ENCODE data around the gene PRR36.

The PRR36 gene

DNA sequence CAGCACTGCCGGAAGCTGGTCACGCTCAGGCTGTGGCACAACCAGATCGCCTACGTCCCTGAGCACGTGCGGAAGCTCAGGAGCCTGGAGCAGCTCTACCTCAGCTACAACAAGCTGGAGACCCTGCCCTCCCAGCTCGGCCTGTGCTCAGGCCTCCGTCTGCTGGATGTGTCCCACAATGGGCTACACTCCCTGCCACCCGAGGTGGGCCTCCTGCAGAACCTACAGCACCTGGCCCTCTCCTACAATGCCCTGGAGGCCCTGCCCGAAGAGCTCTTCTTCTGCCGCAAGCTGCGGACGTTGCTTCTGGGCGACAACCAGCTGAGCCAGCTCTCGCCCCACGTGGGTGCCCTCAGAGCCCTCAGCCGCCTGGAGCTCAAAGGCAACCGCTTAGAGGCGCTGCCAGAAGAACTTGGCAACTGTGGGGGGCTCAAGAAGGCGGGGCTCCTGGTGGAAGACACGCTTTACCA, 26.2 kb upstream of the PRR36 start:
- no peak for DNase-seq (ENCODE audit: low read depth in 1 of 2, low spot score in 1 of 2)
- TF ChIP-seq GABPA (IDR thresholded peaks at IDR 0.05; ENCODE audit: low read depth) (no peak), SPI1 (IDR thresholded peaks at IDR 0.05; ENCODE audit: borderline replicate concordance, low read depth) (no peak), POLR2AphosphoS5 (IDR thresholded peaks at IDR 0.05; ENCODE audit: low read depth) (no peak)
- TF ChIP-seq, protein P1, sequence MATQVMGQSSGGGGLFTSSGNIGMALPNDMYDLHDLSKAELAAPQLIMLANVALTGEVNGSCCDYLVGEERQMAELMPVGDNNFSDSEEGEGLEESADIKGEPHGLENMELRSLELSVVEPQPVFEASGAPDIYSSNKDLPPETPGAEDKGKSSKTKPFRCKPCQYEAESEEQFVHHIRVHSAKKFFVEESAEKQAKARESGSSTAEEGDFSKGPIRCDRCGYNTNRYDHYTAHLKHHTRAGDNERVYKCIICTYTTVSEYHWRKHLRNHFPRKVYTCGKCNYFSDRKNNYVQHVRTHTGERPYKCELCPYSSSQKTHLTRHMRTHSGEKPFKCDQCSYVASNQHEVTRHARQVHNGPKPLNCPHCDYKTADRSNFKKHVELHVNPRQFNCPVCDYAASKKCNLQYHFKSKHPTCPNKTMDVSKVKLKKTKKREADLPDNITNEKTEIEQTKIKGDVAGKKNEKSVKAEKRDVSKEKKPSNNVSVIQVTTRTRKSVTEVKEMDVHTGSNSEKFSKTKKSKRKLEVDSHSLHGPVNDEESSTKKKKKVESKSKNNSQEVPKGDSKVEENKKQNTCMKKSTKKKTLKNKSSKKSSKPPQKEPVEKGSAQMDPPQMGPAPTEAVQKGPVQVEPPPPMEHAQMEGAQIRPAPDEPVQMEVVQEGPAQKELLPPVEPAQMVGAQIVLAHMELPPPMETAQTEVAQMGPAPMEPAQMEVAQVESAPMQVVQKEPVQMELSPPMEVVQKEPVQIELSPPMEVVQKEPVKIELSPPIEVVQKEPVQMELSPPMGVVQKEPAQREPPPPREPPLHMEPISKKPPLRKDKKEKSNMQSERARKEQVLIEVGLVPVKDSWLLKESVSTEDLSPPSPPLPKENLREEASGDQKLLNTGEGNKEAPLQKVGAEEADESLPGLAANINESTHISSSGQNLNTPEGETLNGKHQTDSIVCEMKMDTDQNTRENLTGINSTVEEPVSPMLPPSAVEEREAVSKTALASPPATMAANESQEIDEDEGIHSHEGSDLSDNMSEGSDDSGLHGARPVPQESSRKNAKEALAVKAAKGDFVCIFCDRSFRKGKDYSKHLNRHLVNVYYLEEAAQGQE (IDR thresholded peaks at IDR 0.05; ENCODE audit: insufficient replicate concordance, low read depth): no peak
- TF ChIP-seq, protein P2, sequence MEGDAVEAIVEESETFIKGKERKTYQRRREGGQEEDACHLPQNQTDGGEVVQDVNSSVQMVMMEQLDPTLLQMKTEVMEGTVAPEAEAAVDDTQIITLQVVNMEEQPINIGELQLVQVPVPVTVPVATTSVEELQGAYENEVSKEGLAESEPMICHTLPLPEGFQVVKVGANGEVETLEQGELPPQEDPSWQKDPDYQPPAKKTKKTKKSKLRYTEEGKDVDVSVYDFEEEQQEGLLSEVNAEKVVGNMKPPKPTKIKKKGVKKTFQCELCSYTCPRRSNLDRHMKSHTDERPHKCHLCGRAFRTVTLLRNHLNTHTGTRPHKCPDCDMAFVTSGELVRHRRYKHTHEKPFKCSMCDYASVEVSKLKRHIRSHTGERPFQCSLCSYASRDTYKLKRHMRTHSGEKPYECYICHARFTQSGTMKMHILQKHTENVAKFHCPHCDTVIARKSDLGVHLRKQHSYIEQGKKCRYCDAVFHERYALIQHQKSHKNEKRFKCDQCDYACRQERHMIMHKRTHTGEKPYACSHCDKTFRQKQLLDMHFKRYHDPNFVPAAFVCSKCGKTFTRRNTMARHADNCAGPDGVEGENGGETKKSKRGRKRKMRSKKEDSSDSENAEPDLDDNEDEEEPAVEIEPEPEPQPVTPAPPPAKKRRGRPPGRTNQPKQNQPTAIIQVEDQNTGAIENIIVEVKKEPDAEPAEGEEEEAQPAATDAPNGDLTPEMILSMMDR (IDR thresholded peaks at IDR 0.05; ENCODE audit: insufficient read depth, low read length): no peak
- H3K27me3 ChIP-seq (ENCODE audit: insufficient read depth, poor library complexity, severe bottlenecking): no peaks in the 10 kb centered on the region
- no peak overlapping the region for H3K4me3 ChIP-seq (replicated peaks; ENCODE audit: insufficient read depth, low read length)
- no peak overlapping the region for H3K27ac ChIP-seq (replicated peaks)

- TF ChIP-seq, protein P1 (IDR thresholded peaks at IDR 0.05; ENCODE audit: insufficient replicate concordance, low read depth): no peak
- no peak for TF ChIP-seq POLR2AphosphoS5 (IDR thresholded peaks at IDR 0.05; ENCODE audit: low read depth)
- TF ChIP-seq SPI1 (IDR thresholded peaks at IDR 0.05; ENCODE audit: borderline replicate concordance, low read depth): no peak
- no peak for TF ChIP-seq GABPA (IDR thresholded peaks at IDR 0.05; ENCODE audit: low read depth)
- TF ChIP-seq, protein P2 (IDR thresholded peaks at IDR 0.05; ENCODE audit: insufficient read depth, low read length): no peak
- DNase-seq (ENCODE audit: low read depth in 1 of 2, low spot score in 1 of 2): no peak
- no peaks in the 10 kb centered on the region for H3K27me3 ChIP-seq (ENCODE audit: insufficient read depth, poor library complexity, severe bottlenecking)
- H3K4me3 ChIP-seq (replicated peaks; ENCODE audit: insufficient read depth, low read length): no peak overlapping the region
- H3K27ac ChIP-seq (replicated peaks): no peak overlapping the region
These were observed 25.7 kb upstream of the PRR36 start for GRCh38 chr19:7899751-7900378.

GRCh38 chr19:7898967-7899366, 24.8 kb upstream of the PRR36 start:
- no peak for DNase-seq (ENCODE audit: low read depth in 1 of 2, low spot score in 1 of 2)

More at GRCh38 chr19:7898967-7899366, 24.8 kb upstream of the PRR36 start:
- H3K27ac ChIP-seq (replicated peaks): no peak overlapping the region
- no peaks in the 10 kb centered on the region for H3K27me3 ChIP-seq (ENCODE audit: insufficient read depth, poor library complexity, severe bottlenecking)
- TF ChIP-seq GABPA (IDR thresholded peaks at IDR 0.05; ENCODE audit: low read depth): no peak
- no peak for TF ChIP-seq POLR2AphosphoS5 (IDR thresholded peaks at IDR 0.05; ENCODE audit: low read depth)
- no peak for TF ChIP-seq SPI1 (IDR thresholded peaks at IDR 0.05; ENCODE audit: borderline replicate concordance, low read depth)
- TF ChIP-seq, protein P1 (IDR thresholded peaks at IDR 0.05; ENCODE audit: insufficient replicate concordance, low read depth): no peak
- TF ChIP-seq, protein P2 (IDR thresholded peaks at IDR 0.05; ENCODE audit: insufficient read depth, low read length): no peak
- H3K4me3 ChIP-seq (replicated peaks; ENCODE audit: insufficient read depth, low read length): no peak overlapping the region
